HL-60/S4 (cell line): ENCODE results near the gene ANKS3.
"Not testable (repeated sequence)": the region's sequence is repeated elsewhere in the genome, so short reads cannot be mapped to it uniquely, and the experiment has no call there.

Source experiments
- in situ Hi-C: fragments of 300-500 bp; cut with MboI; formaldehyde crosslinking; loops from 2 replicates; pipeline ENCODE4 v1.14.3; 2022; ENCODE audit warnings: low sequenced_read_pairs

The ANKS3 gene

GRCh38 chr16:4755687-4756086, 21.6 kb upstream of the ANKS3 start:
- in situ Hi-C loops: no loop called here

GRCh38 chr16:4754865-4755264, 20.8 kb upstream of the ANKS3 start:
- in situ Hi-C loops: no loop called here

- in situ Hi-C loops: no loop called here
Observed at GRCh38 chr16:4753227-4753626, 19.2 kb upstream of the ANKS3 start.

DNA sequence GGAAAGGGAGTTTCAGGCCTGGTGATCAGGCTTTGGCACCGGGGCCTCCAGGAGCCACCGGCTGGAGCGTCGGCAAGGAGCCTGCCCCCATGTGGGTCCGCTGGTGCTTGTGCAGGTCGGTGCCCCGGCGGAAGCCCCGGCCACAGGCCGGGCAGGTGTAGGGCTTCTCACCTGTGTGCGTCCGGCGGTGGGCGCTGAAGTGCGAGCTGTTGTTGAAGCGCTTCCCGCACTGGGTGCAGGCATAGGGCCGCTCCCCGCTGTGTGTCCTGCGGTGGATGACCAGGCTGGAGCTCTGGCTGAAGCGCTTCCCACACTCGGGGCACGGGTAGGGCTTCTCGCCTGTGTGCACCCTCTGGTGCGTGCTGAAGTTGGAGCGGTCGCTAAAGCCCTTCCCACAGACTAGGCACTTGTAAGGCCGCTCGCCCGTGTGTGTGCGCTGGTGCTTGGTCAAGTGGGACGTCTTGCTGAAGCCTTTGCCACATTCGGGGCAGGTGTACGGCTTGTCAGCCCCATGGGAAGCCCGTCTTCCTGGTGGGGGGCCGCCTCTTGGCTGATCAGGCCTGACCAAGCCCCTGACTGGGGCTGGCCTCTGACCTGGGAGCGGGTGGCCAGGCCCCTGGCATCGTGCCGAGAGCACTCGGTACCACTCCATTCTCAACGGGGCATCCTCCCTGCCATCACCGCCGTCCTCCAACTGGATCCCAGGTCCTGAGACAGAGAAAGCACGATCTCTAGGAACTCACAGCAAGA, 18.5 kb upstream of the ANKS3 start:
- in situ Hi-C loops: no loop called here

GRCh38 chr16:4750896-4751295, 16.8 kb upstream of the ANKS3 start:
- in situ Hi-C loops: no loop called here

- in situ Hi-C loops: no loop called here
Observed at GRCh38 chr16:4749700-4750257, 15.7 kb upstream of the ANKS3 start.

DNA sequence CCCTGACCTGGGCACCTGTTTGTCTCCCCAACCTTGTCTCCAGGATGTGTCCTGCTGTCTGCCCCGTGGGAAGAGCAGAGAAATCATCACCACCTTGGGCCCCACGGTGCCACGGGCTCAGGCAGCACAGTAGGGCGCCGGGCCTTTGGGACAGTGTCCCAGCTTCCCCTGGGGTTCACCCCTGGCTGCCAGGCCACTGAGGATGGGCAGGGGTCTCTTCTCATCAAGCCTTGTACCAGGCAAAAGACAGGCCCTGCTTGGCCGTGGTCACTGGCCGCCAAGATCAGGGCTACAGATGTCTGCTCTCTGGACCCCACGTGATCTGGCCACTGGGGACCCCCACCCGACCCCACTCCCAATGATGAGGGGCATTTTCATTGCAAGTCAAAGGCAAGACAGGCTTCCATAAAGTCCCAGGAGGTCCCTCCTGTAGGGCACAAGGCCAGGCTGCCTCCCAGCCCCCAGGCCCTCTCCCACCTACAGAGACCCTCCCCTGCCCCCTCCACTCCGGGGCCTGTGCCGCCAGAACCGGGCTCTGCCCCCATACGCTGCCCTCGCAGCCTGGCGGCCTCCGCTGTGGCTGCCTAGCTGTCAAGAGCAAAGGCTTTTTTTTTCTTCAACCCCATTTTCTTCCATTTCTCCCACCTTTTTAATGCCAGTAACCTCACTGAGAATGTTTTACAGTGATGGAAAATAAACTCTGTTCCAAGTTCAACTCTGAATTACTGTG, 14.8 kb upstream of the ANKS3 start:
- in situ Hi-C loops: no loop called here

DNA sequence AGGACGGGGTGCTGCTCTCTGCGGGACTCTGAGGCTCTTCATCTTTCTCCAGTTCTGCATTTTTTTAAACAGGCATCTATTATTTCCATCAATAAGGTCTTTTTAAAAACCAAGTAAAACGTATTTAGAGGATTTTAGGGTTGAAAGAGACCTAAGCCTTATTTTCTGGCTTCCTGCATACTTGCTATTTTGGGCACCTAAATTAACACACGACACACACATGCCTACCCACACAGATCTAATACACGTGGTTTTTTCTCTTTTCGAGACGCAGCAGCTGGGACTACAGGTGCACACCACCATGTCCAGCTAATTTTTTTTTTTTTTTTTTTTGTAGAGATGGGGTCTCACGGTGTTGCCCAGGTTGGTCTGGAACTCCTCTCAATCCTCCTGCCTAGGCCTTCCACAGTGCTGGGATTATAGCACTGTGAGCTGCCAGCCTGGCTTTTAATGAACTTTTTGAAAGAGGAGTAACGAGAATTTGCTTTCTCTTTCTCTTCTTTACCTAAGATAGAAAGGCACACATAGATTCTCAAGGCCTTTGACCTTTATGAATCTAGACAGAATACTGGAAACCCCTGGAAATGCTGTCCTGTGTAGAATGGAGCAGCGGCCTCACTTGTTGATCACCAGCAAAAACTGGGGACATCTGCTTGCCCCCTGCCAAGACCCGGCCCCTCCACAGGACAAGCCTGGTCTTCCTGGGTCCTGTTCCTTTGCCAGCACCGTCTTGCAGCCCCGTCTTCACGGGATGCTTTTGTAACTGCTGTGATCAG, 14.0 kb upstream of the ANKS3 start:
- in situ Hi-C loops: no loop called here

GRCh38 chr16:4746991-4747574, 13.0 kb upstream of the ANKS3 start:
- in situ Hi-C loops: no loop called here

DNA sequence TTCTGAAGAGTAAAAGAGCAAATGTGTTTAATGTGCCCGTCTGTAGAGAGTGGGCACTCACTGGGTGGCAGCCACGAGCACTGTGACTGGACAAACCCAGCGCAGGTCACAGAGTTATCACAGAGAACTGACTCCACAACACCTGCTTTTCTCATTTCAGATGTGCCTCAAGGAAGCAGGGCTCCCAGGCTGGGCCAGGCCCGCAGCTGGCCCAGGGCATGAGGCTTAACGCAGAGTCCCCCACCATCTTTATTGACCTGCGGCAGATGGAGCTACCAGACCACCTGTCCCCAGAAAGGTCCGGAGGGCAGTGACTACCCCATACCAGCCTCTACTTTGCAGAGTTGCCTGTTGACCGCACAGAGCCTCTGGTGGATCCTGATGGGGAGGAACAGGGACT, 12.1 kb upstream of the ANKS3 start:
- in situ Hi-C loops: no loop called here

DNA sequence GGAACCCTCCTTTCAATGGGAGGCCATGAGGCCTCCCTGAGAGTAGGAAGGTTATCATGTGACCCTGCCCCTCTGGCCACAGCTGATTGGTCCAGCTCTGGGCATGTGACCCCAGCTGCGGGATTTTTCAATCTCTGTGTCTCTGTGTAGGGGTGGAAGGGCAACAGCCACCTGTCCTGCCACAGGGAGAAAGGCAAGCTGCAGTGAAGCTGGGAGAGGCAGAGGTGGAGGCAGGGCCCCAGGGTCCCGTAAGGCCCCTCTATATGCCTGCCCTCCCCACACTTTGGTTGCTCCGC, 11.2 kb upstream of the ANKS3 start:
- in situ Hi-C loops: no loop called here

- in situ Hi-C loops: no loop called here
Observed at GRCh38 chr16:4744555-4745273, 10.6 kb upstream of the ANKS3 start.

DNA sequence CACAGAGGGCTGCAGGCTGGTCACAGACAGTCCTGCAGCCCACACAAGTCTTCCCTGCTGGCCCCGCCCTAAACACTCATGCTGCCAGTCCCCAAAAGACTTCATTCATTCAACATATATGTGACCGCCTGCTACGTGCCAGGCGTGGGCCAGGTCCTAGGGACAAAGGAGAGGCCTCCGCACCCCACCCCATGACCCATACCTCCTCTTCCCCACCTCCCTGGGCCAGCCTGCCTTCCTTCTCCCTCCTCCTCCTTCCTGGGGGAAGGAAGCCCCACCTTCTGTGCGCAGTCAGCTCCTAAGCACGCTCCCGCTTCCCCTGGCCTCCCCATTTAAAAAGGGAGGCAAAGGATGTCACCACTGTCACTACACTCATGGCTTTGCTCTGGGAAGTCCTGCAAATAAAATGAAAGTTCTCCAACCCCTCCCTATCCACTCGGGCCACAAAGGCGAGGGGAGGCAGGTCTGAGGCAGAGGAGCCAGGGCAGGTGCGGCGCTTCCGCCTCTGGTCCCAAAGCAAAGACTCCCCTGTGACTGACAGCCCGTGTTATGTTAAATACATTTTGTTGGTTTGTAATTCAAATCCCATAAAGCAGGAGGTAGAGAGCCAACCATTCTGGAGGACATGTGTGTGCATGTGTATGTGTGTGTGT, 9.3 kb upstream of the ANKS3 start:
- in situ Hi-C loops: no loop called here

DNA sequence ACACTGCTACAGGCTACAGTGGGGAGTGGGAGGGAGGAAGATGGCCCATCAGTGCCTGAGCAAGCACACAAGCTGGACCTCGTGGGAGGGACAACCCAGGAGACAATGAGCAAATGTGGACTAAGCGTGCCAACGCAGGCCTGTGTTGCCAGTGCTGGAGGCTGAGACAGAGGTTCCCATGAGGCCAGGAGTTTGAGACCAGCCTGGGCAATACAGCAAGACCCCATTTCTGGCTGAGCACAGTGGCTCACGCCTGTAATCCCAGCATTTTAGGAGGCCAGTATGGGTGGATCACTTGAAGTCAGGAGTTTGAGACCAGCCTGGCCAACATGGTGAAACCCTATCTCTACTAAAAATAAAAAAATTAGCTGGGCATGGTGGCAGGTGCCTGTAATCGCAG, 4.3 kb upstream of the ANKS3 start:
- in situ Hi-C loops: not testable (repeated sequence)

DNA sequence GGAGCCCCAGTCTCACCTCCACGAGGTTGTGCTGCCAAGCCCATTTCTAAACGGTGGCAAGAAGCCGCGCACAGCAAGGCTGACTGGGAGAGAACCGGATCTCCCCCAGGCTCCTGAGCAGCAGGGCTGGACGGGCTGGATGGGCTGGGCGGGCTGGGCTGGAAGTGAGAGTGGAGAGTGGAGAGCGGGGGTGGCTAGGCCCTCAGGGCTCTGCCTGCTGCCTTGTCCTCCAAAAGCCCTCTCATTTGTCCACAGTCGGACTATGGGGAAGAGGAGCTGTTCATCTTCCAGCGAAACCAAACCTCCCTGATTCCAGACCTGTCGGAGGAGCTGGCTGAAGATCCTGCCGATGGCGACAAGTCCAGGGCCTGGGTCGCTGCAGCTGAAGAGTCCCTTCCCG, 3.5 kb upstream of the ANKS3 start:
- in situ Hi-C loops: no loop called here

DNA sequence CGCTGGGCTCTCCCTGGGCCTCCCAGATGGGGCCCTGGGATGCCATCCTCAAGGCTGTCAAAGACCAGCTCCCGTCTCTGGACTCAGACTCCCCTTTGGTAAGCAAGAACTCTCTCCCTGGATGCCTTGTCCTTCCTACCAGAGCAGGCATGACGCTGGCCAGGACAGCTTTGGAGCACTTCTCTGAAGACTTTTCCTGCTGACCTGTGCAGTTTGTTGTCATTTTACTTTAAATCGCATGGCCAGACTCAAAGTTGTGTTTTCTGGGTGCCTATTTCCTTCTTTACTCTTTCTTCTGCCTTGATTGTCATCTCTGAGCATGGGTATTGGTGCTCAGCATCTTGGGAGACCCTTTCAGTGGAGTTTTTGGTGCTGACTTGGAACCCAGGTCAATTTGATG, 2.5 kb upstream of the ANKS3 start:
- in situ Hi-C loops: no loop called here

- in situ Hi-C loops: no loop called here
Observed at GRCh38 chr16:4734730-4735535, 862 bp upstream of the ANKS3 start.

GRCh38 chr16:4733747-4734062, 366 bp downstream of the ANKS3 start:
- in situ Hi-C loops: no loop called here

DNA sequence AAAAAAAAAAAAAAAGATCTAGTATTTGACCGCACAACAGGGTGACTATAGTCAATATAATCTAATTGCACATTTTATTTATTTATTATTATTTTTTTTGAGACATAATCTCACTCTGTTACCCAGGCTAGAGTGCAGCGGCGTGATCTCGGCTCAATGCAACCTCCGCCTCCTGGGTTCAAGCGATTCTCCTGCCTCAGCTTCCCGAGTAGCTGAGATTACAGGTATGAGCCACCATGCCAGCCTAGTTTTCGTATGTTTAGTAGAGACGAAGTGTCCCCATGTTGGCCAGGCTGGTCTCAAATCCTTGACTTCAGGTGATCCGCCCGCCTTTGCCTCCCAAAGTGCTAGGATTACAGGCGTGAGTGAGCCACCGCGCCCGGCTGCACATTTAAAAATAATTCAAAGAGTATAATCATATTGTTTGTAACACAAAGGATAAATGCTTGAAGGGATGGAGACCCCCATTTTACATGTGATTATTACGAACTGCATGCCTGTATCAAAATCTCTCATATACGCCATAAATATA, 794 bp downstream of the ANKS3 start:
- in situ Hi-C loops: no loop called here
